Breast epithelium (tissue), 4 donors: ENCODE results near the gene FDX2. TPM values are rescaled to one million over a fixed set of nuclear protein-coding genes. Genes with fewer than 3 reads are reported as not detected.

ENCODE experiments used
- DNase-seq, 2 donors: peaks; one replicate each; pipeline ENCODE4 v3.0.0-alpha.2; 2019; ENCODE audit warnings: low spot score in 2 of 2
- H3K27ac ChIP-seq, 2 donors: fragments of 200-600 bp; sonication (generic) in 1 of 2; one replicate each; pipeline ENCODE4 v1.5.1; 2016 to 2019; ENCODE audit warnings: mild to moderate bottlenecking in 1 of 2
- H3K27me3 ChIP-seq, 2 donors: fragments of 200-600 bp; sonication (generic) in 1 of 2; one replicate each; pipeline versions ENCODE4 v1.5.1 to v1.6.0; 2017 to 2019; ENCODE audit warnings: control low read depth in 1 of 2, mild to moderate bottlenecking in 1 of 2
- H3K36me3 ChIP-seq: fragments of 200-600 bp; one replicate; pipeline ENCODE4 v1.5.1; 2019
- H3K4me1 ChIP-seq, 2 donors: fragments of 200-600 bp; sonication (generic); one replicate each; pipeline ENCODE4 v1.5.1; 2016 to 2019; ENCODE audit warnings: control low read depth in 1 of 2
- H3K4me3 ChIP-seq, 3 donors: fragments of 200-600 bp; sonication (generic); 1 replicate in 2 of 3; 2 replicates in 1 of 3; pipeline ENCODE4 v1.5.1; 2016 to 2019; ENCODE audit warnings: mild to moderate bottlenecking in 3 of 3, moderate library complexity in 2 of 3
- H3K9me3 ChIP-seq, 2 donors: fragments of 200-600 bp; sonication (generic) in 1 of 2; one replicate each; pipeline ENCODE4 v1.5.1; 2016 to 2019; ENCODE audit warnings: control low read depth in 1 of 2
- CTCF ChIP-seq, 3 donors: fragments of 450-650 bp; IDR thresholded peaks; one replicate each; pipeline ENCODE4 v1.5.1; 2016 to 2017; ENCODE audit warnings: antibody characterized with exemption in 3 of 3, mild to moderate bottlenecking in 3 of 3, moderate library complexity in 3 of 3
- POLR2A ChIP-seq: fragments of 450-650 bp; IDR thresholded peaks from one replicate; pipeline ENCODE4 v1.6.1; 2016; ENCODE audit warnings: antibody characterized with exemption, mild to moderate bottlenecking, moderate library complexity
- POLR2AphosphoS5 ChIP-seq, 3 donors: sonication (generic); formaldehyde crosslinking; IDR thresholded peaks; one replicate each; pipeline ENCODE4 v1.6.1; 2017; ENCODE audit warnings: antibody characterized with exemption in 3 of 3
- intact Hi-C: fragments of 100-400 bp; cut with DNase I; formaldehyde crosslinking; loops from one replicate; pipeline ENCODE4 v1.15.1; 2023; ENCODE audit warnings: low total_unique reads
- total RNA-seq, 3 donors: library from RNA; depleted of rRNA; stranded (reverse); fragments of >200 nt; gene quantifications; one replicate each; pipeline ENCODE4 v1.1.0, GENCODE V29; 2016

FDX2 gene
- total RNA-seq, 3 donors from 2014 or later, result 14.7 to 19.9 (median 15.7) TPM

GRCh38 chr19:10332158-10332964 lies 16.5 kb upstream of the FDX2 start:
- no peak for DNase-seq
- intact Hi-C loops, result no loop called here
- Histone ChIP-seq H3K27ac (peak overlapping the region; percentile 79 to 84), H3K36me3 (peaks cover 10% of the 10 kb centered on the region), H3K4me3 (peak overlapping the region; percentile 70 to 89 (median 81)), H3K4me1 (peaks cover 5 to 6% of the 10 kb centered on the region in 2 donors), H3K9me3 (no peaks in the 10 kb centered on the region), H3K27me3 (no peaks in the 10 kb centered on the region)
- TF ChIP-seq CTCF (IDR thresholded peaks at IDR 0.05), result no peak
- no peak for TF ChIP-seq POLR2A
- no peak for TF ChIP-seq POLR2AphosphoS5 (IDR thresholded peaks at IDR 0.05)

DNA sequence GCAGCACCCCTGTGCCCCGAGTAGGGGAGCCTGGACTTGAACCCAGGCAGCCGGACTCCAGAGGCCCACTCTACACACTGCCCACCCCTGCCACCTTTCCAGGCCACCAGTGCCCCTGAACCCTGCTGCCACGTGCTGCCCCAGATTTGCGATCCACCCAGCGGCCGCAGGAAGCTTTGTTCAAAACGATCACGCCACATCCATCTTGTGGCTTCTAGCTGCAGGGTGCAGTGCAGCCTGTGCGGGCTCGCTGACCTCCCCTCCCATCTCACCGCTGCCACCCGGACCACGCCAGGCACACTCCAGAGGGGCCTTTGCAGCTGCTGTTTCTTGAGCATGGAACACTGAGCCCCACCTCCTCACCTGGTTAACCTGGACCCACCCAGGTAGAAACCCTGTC lies 13.7 kb upstream of the FDX2 start:
- H3K4me1 ChIP-seq, result peaks cover 5 to 6% of the 10 kb centered on the region in 2 donors
- DNase-seq, result no peak
- H3K27ac ChIP-seq, result no peak overlapping the region
- TF ChIP-seq POLR2A, result no peak
- TF ChIP-seq CTCF (IDR thresholded peaks at IDR 0.05), result no peak
- no peak for TF ChIP-seq POLR2AphosphoS5 (IDR thresholded peaks at IDR 0.05)
- H3K36me3 ChIP-seq, result peaks cover 11% of the 10 kb centered on the region
- H3K27me3 ChIP-seq, result no peaks in the 10 kb centered on the region
- no peaks in the 10 kb centered on the region for H3K9me3 ChIP-seq
- H3K4me3 ChIP-seq, result no peak overlapping the region
- intact Hi-C loops, result loop anchor here (5.0 kb wide), 1 partner anchor 52 kb away; no protein-coding TSS in a partner anchor

- H3K36me3 ChIP-seq, result peaks cover 11% of the 10 kb centered on the region
- intact Hi-C loops, result loop anchor here (5.0 kb wide), 1 partner anchor 51 kb away; no protein-coding TSS in a partner anchor
- DNase-seq, result no peak
- H3K27me3 ChIP-seq, result no peaks in the 10 kb centered on the region
- TF ChIP-seq POLR2AphosphoS5 (IDR thresholded peaks at IDR 0.05) (no peak), POLR2A (no peak), CTCF (IDR thresholded peaks at IDR 0.05) (no peak)
- no peak overlapping the region for H3K27ac ChIP-seq
- H3K4me3 ChIP-seq, result no peak overlapping the region
- H3K4me1 ChIP-seq, result peaks cover 5 to 6% of the 10 kb centered on the region in 2 donors
- no peaks in the 10 kb centered on the region for H3K9me3 ChIP-seq
Observed at GRCh38 chr19:10328558-10329429, 13.0 kb upstream of the FDX2 start.

GRCh38 chr19:10327793-10328192 lies 12.0 kb upstream of the FDX2 start:
- TF ChIP-seq POLR2A (no peak), POLR2AphosphoS5 (IDR thresholded peaks at IDR 0.05) (no peak), CTCF (IDR thresholded peaks at IDR 0.05) (no peak)
- no peaks in the 10 kb centered on the region for H3K9me3 ChIP-seq
- H3K27ac ChIP-seq, result no peak overlapping the region
- intact Hi-C loops, result loop anchor here (5.0 kb wide), 1 partner anchor 50 kb away; no protein-coding TSS in a partner anchor
- no peak overlapping the region for H3K4me3 ChIP-seq
- DNase-seq, result no peak
- peaks cover 15% of the 10 kb centered on the region for H3K36me3 ChIP-seq
- H3K4me1 ChIP-seq, result peaks cover 5 to 6% of the 10 kb centered on the region in 2 donors
- no peaks in the 10 kb centered on the region for H3K27me3 ChIP-seq
